GM15510 (cell line): ENCODE measurements around the gene GABBR1.

Experiments used
- POLR2A ChIP-seq: IDR thresholded peaks from 3 replicates; pipeline ENCODE4 v1.6.1; 2011; ENCODE audit warnings: borderline replicate concordance; ENCODE audit not compliant: insufficient read length; ENCODE audit errors: extremely low read depth

Gene GABBR1

DNA sequence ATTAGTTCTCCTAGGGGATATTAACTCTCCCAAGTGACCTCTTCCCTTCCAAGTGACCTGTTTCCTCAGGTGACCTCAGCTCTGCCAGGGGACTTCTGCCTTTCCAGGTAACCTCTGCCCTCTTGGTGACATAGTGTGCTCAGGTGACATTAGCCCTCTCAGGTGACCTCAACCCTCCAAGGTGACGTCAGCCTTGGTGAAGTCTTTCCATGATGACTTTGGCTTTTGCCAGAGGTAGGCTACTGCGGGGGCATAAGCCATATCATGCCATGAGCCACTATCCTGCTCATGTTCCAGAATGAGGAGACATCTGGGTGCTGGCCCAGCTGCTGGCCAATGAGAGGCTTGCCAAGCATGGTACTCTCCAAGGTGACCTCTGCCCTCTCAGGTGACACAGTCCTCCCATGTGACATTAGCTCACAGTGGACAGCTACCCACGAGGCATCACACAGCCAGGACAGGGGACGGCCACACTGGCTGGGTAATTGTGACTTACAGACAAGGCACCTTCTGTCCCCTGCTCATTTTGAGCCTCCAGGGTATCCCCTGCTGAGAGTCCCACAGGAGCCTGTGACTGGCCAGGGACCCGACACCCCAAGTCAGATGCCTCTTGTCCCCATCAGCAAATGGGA lies 104.6 kb downstream of the GABBR1 start:
- no peak for TF ChIP-seq POLR2A

DNA sequence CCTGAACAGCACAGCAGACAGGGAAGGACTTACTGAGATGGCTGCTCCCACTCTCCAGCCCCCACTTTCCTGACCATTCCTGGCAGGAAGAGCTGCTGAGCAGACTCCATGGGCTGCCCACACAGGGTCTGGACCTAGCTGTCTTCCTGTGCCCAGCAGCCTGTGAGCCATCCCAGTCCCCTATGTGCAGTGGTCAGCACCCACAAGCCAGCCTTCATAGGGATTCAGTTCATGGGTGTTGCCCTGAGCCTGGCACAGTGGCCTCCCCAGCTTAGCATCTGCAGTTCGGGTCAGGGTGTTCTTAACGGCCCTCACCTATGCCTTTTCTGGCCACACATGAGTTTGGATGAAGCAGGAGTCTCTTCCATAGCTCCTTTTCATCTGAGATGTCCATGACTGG lies 105.4 kb downstream of the GABBR1 start:
- TF ChIP-seq POLR2A = no peak

DNA sequence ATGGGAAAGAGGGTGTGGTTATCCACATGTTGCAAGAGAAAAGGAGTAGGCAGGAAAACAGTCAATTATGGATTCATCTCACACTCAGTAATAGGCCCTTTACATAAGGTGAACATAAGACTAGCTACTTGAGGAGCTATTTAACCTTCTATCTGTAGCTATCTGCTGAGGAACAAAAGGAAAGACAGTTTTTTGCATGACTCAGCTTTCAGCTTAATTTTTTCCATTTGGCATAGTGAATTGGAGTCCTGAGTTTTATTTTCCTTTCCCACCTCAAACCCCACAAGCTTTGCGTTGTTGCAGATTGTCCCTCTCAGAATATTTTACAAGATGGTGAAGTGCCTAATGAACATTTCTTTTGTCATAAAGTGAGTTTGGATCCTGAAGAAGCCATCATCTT lies 105.9 kb downstream of the GABBR1 start:
- TF ChIP-seq POLR2A = no peak

GRCh38 chr6:29525311-29525639 lies 107.7 kb downstream of the GABBR1 start:
- no peak for TF ChIP-seq POLR2A

- TF ChIP-seq POLR2A = no peak
Observed at GRCh38 chr6:29524444-29525310, 108.3 kb downstream of the GABBR1 start.

DNA sequence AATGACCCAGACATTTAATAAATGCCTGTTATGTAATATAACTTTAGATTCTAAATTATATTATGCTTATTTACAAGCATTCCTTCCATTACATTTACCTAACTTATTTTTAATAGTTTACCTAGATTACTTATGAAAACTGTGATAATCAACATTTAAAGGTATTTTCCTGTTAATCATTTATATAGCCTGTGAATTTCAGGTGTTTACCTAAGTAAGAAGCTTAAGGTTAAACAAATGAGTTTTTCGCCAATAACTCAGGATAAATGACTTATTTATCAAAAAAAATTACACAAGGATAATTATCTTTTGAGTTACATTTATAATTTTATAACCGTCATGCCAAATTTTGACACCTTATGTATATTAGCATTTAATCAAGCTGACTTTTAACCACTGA lies 108.9 kb downstream of the GABBR1 start:
- no peak for TF ChIP-seq POLR2A

- TF ChIP-seq POLR2A = no peak
Observed at GRCh38 chr6:29522227-29522626, 110.8 kb downstream of the GABBR1 start.

DNA sequence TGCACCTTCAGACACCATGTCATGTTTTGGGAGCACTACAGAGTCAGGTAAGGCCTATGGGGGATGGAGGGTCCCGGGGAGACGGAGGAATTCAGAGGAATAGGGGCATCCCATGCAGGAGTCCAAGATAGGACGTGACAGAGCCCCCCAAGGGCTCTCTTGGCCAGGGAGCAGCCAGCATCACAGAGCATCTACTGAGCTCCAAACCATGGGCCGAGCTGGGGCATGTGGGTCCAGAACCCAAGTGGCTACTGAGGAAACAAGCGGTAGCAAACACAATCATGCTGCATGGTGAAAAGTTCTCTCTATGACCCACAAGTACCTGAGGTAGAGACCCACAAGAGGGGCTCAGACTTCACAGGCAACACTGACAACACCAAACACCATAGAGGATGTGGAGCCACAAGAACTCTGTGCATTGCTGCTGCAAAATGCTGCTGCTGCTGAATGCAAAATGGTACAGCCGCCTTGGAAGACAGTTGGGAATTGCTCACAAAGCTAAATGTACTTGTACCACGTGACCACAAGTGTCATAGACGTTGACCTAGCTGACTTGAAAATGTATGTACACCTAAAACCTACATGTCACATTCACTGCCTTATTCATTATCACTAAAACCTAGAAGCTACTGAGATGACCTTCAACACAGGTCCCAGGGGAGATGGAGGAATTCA lies 111.8 kb downstream of the GABBR1 start:
- TF ChIP-seq POLR2A = no peak

GRCh38 chr6:29520232-29520631 lies 112.8 kb downstream of the GABBR1 start:
- no peak for TF ChIP-seq POLR2A

DNA sequence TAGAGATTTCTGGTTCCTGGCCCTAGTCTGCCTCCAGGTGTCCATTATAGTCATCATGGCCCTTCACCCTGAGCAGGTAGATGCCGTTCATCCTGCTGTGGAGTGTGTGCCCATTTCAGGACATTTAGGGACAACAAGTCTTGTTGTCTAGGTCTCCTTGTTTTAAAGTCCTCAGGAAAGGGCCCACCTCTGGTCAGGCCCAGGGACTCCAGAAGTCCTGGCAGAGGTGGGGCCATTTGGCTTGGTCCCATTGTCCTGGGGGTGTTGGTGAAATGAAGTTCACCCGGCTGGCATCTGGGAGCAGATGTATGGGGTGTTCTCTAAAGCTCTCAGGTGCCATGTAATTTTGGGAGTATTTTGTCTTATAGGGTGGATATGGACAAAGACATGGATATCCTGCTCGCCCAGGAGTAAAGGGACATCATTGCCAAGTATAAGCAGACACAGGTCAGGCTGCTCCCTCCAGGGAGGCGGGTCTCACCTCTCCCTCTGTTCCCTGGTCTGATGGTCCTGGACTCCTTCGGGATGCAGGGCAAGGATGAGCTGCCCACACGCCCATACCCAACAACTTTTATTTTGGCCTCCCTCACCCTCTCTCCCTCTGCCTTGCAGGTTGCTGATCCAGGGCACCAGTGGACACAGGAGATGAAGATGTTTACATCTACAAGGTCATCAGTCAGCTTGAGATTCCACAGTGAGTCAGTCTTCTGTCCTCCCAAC lies 113.5 kb downstream of the GABBR1 start:
- TF ChIP-seq POLR2A = no peak

GRCh38 chr6:29517728-29518440 lies 115.1 kb downstream of the GABBR1 start:
- no peak for TF ChIP-seq POLR2A

DNA sequence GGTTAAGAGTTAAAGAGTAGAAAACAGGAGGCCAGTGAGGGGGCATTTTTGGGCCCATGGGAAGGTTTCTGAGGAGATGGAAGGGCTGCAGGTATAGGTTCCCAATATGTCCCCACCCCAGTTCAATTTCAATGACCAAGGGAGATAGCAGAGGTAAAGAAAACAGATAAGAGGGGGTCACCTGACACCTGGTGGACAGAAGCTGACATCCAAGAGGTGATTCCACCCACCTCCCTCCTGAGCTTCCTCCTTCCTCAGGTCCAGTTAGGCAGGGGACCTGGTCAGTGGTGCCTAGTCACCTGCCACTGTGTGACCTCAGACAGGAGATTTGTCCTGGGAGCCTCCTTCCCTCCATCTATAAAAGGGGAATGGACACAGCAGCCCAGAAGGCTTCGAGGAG lies 115.7 kb downstream of the GABBR1 start:
- TF ChIP-seq POLR2A = no peak

- no peak for TF ChIP-seq POLR2A
Observed at GRCh38 chr6:29516108-29516507, 116.9 kb downstream of the GABBR1 start.

DNA sequence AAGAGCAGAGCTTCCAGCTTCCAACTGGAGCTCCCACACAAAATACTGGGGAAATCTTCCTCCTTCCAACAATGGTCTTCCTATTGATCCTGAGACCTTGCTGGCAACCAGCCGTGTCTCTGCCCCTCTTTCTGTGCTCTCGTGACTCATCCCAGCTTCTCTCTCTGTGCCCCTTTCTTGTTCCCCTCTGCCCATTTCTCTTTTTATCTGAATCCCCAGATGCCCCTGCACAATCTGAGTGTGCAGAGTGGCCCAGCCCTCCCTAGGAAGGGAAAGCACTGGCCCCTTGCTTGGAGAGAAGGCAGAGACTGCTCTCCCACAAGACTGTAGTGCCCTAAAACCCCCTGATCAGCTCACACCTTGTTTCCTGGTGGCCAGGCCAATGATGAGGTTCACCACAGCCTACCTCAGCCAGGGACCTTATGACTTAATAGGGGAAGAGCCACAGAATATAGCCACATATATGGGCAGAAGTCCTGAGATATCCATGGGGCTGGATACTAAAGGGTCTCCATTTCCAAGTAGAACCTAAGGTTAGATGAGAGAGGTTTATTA lies 122.2 kb downstream of the GABBR1 start:
- no peak for TF ChIP-seq POLR2A
